ENCODE measurements around the gene MTFP1. TPM values are rescaled to one million over a fixed set of nuclear protein-coding genes. Genes with fewer than 3 reads are reported as not detected.

MTFP1 gene
- total and polyA plus RNA-seq, 4 donors = 6.8 to 20.2 (median 8.8) TPM

DNA sequence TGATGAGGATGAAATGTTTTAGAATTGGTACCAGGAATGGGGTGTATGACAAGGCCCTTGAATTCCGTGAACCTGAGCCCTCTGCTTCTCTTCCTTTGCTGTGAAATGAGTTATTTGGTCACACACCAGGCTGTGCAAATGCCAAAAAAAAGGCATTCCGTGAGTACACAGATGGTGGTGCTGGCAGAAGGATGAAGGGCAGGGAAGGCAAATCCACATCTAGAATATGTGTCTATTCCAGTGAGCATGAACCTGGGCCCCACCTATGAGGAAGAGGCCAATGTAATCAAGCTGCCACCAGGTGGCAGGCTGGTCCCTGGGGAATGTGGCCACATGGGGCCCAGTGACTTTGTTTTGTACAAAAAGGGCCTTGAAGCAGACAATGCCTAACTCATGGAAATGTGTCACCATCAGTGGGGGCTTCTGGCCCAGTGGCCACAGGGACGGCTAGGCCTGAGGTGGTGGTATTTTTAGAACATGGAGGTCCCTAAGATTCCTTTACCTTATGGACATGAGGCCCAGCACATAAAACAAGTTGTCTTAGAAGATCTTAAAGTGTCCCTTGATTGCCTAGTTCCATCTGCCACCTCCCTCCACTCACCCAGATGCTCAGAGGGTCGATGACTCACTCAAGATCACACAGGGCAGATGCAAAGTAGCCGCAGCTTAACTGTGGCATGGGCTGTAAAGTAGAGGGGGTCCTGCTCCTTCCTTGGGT, 34.4 kb upstream of the MTFP1 start:
- H3K9ac ChIP-seq (ENCODE audit: low read depth in 1 of 2, low read length in 2 of 2) = peak overlapping the region; percentile 24 to 30
- TF ChIP-seq, protein P1, sequence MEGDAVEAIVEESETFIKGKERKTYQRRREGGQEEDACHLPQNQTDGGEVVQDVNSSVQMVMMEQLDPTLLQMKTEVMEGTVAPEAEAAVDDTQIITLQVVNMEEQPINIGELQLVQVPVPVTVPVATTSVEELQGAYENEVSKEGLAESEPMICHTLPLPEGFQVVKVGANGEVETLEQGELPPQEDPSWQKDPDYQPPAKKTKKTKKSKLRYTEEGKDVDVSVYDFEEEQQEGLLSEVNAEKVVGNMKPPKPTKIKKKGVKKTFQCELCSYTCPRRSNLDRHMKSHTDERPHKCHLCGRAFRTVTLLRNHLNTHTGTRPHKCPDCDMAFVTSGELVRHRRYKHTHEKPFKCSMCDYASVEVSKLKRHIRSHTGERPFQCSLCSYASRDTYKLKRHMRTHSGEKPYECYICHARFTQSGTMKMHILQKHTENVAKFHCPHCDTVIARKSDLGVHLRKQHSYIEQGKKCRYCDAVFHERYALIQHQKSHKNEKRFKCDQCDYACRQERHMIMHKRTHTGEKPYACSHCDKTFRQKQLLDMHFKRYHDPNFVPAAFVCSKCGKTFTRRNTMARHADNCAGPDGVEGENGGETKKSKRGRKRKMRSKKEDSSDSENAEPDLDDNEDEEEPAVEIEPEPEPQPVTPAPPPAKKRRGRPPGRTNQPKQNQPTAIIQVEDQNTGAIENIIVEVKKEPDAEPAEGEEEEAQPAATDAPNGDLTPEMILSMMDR (IDR thresholded peaks at IDR 0.05; ENCODE audit: low read depth, low read length, missing input control) = peak; percentile 92
- peak; percentile 12 for TF ChIP-seq YY1 (IDR thresholded peaks at IDR 0.05)
- TF ChIP-seq HNF4A (conservative IDR thresholded peaks at IDR 0.05) = peak in 1 of 2 donors; percentile 21
- TF ChIP-seq SP1 (IDR thresholded peaks at IDR 0.05) = peak; percentile 12
- peak; percentile 19 for TF ChIP-seq NR2F2 (IDR thresholded peaks at IDR 0.05)
- TF ChIP-seq, protein P2, sequence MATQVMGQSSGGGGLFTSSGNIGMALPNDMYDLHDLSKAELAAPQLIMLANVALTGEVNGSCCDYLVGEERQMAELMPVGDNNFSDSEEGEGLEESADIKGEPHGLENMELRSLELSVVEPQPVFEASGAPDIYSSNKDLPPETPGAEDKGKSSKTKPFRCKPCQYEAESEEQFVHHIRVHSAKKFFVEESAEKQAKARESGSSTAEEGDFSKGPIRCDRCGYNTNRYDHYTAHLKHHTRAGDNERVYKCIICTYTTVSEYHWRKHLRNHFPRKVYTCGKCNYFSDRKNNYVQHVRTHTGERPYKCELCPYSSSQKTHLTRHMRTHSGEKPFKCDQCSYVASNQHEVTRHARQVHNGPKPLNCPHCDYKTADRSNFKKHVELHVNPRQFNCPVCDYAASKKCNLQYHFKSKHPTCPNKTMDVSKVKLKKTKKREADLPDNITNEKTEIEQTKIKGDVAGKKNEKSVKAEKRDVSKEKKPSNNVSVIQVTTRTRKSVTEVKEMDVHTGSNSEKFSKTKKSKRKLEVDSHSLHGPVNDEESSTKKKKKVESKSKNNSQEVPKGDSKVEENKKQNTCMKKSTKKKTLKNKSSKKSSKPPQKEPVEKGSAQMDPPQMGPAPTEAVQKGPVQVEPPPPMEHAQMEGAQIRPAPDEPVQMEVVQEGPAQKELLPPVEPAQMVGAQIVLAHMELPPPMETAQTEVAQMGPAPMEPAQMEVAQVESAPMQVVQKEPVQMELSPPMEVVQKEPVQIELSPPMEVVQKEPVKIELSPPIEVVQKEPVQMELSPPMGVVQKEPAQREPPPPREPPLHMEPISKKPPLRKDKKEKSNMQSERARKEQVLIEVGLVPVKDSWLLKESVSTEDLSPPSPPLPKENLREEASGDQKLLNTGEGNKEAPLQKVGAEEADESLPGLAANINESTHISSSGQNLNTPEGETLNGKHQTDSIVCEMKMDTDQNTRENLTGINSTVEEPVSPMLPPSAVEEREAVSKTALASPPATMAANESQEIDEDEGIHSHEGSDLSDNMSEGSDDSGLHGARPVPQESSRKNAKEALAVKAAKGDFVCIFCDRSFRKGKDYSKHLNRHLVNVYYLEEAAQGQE (IDR thresholded peaks at IDR 0.05) = no peak
- TF ChIP-seq, protein P3, sequence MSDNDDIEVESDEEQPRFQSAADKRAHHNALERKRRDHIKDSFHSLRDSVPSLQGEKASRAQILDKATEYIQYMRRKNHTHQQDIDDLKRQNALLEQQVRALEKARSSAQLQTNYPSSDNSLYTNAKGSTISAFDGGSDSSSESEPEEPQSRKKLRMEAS (IDR thresholded peaks at IDR 0.05) = no peak
- TF ChIP-seq RAD21 (IDR thresholded peaks at IDR 0.05) = peak; percentile 99
- peak overlapping the region; percentile 88 to 91 for H3K27ac ChIP-seq (ENCODE audit: low read depth in 1 of 2, low read length in 2 of 2)
- H3K36me3 ChIP-seq (ENCODE audit: control insufficient read depth in 4 of 4, insufficient read depth in 3 of 4, low read depth in 1 of 4, low read length in 3 of 4) = no peaks in the 10 kb centered on the region
- DNase-seq (ENCODE audit: low spot score) = peak; percentile 81
- H3K9me3 ChIP-seq (ENCODE audit: control insufficient read depth in 4 of 4, low read length in 3 of 4) = no peaks in the 10 kb centered on the region
- H3K4me3 ChIP-seq (ENCODE audit: low read depth in 1 of 3, low read length in 3 of 3) = no peak overlapping the region
- H3K4me1 ChIP-seq (ENCODE audit: control insufficient read depth in 4 of 4, insufficient read depth in 4 of 4, low read length in 3 of 4) = peaks cover 8 to 54% (median 43%) of the 10 kb centered on the region in 4 donors
- WGBS = 47% methylated on average over 5 of the region's 5 CpGs
- no peaks in the 10 kb centered on the region for H3K27me3 ChIP-seq (ENCODE audit: control insufficient read depth in 4 of 4, insufficient read depth in 4 of 4, low read length in 3 of 4)

DNA sequence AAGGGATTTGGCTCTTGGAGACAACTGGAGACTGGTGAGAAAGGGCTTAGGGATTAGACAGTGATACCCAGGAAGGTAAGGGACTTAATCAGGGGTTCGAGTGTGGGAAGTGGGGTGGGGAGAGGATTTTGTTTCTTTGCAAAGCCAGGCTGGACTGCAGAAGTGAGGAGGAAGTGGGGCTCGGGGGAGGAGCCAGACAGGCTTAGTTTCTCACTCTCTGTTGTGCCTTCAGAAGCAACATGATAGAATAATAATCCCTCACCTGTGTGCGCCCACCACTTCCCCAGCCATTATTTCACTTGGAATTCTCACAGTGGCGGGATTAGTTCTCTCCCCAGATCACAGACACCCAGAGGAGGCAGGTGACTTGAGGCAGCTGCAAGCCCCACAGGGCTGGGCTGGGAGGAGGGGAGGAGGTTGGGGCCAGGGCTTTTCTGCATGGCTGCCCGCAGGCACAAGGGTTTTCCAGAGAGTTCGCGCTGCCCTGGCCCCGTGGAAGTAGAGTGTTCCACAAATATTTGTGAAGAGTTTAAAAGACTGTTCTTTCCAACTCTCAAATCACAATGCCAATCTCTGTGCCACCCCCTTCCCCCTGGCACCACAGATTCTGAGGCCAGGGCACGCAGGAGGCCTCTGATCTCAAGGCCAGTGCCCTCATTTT, 32.8 kb upstream of the MTFP1 start:
- TF ChIP-seq FOXA2 (IDR thresholded peaks at IDR 0.05) (no peak), EGR1 (IDR thresholded peaks at IDR 0.05; ENCODE audit: low read depth in 2 of 2) (no peak), HNF4G (IDR thresholded peaks at IDR 0.05) (peak; percentile 39), YY1 (IDR thresholded peaks at IDR 0.05) (peak; percentile 90), RAD21 (IDR thresholded peaks at IDR 0.05) (peak in 1 of 2 donors; percentile 29), RXRA (IDR thresholded peaks at IDR 0.05) (peak; percentile 99), HNF4A (conservative IDR thresholded peaks at IDR 0.05) (peak; percentile 84 to 88), SP1 (IDR thresholded peaks at IDR 0.05) (peak; percentile 81), NR2F2 (IDR thresholded peaks at IDR 0.05) (peak; percentile 52)
- TF ChIP-seq, protein P3 (IDR thresholded peaks at IDR 0.05) = peak; percentile 68
- TF ChIP-seq, protein P4, sequence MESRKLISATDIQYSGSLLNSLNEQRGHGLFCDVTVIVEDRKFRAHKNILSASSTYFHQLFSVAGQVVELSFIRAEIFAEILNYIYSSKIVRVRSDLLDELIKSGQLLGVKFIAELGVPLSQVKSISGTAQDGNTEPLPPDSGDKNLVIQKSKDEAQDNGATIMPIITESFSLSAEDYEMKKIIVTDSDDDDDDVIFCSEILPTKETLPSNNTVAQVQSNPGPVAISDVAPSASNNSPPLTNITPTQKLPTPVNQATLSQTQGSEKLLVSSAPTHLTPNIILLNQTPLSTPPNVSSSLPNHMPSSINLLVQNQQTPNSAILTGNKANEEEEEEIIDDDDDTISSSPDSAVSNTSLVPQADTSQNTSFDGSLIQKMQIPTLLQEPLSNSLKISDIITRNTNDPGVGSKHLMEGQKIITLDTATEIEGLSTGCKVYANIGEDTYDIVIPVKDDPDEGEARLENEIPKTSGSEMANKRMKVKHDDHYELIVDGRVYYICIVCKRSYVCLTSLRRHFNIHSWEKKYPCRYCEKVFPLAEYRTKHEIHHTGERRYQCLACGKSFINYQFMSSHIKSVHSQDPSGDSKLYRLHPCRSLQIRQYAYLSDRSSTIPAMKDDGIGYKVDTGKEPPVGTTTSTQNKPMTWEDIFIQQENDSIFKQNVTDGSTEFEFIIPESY (IDR thresholded peaks at IDR 0.05) = peak; percentile 59

More for the DNA sequence above, 32.8 kb upstream of the MTFP1 start:
- peak overlapping the region; percentile 88 to 91 for H3K27ac ChIP-seq (ENCODE audit: low read depth in 1 of 2, low read length in 2 of 2)
- peaks cover 2 to 50% (median 44%) of the 10 kb centered on the region in 4 donors for H3K4me1 ChIP-seq (ENCODE audit: control insufficient read depth in 4 of 4, insufficient read depth in 4 of 4, low read length in 3 of 4)
- no peaks in the 10 kb centered on the region for H3K27me3 ChIP-seq (ENCODE audit: control insufficient read depth in 4 of 4, insufficient read depth in 4 of 4, low read length in 3 of 4)
- no peak for DNase-seq (ENCODE audit: low spot score)
- H3K4me3 ChIP-seq (ENCODE audit: low read depth in 1 of 3, low read length in 3 of 3) = no peak overlapping the region
- H3K36me3 ChIP-seq (ENCODE audit: control insufficient read depth in 4 of 4, insufficient read depth in 3 of 4, low read depth in 1 of 4, low read length in 3 of 4) = no peaks in the 10 kb centered on the region
- WGBS = 30% methylated on average over 9 of the region's 9 CpGs
- peak overlapping the region; percentile 37 to 61 for H3K9ac ChIP-seq (ENCODE audit: low read depth in 1 of 2, low read length in 2 of 2)
- H3K9me3 ChIP-seq (ENCODE audit: control insufficient read depth in 4 of 4, low read length in 3 of 4) = no peaks in the 10 kb centered on the region

Measured in liver (tissue), 9 donors.